Body of pancreas (tissue), 4 donors: Measurements from ENCODE around the gene DDR2. TPM values are rescaled to one million over a fixed set of nuclear protein-coding genes. Genes with fewer than 3 reads are reported as not detected.
A peak's percentile ranks its signal among the peaks of the same experiment; 100 is the strongest.

ENCODE experiments used
- ATAC-seq: fragments of 150-250 bp; one replicate; pipeline ENCODE4 v1.9.1; 2016
- DNase-seq, 4 donors: peaks; one replicate each; pipeline ENCODE4 v3.0.0-alpha.2; 2019
- H3K27ac ChIP-seq, 4 donors: fragments of 200-600 bp; sonication (generic); 1 replicate in 3 of 4; 2 replicates in 1 of 4; pipeline versions ENCODE4 v1.5.1 to v1.6.1; 2016 to 2019; ENCODE audit warnings: mild to moderate bottlenecking in 1 of 4, mixed read lengths in 1 of 4, moderate library complexity in 1 of 4
- H3K27me3 ChIP-seq, 2 donors: fragments of 200-600 bp; sonication (generic); one replicate each; pipeline ENCODE4 v1.6.0; 2016; ENCODE audit warnings: mild to moderate bottlenecking in 1 of 2
- H3K36me3 ChIP-seq, 2 donors: fragments of 200-600 bp; sonication (generic); replicated peaks in 1 of 2; 2 replicates each; pipeline ENCODE4 v1.5.1; 2016; ENCODE audit warnings: low read depth in 2 of 2; ENCODE audit not compliant: insufficient read depth in 1 of 2
- H3K4me1 ChIP-seq: fragments of 200-600 bp; sonication (generic); one replicate; pipeline ENCODE4 v1.6.0; 2016
- H3K4me3 ChIP-seq, 2 donors: fragments of 200-600 bp; sonication (generic); 1 replicate in 1 of 2; 2 replicates in 1 of 2; pipeline ENCODE4 v1.5.1; 2016 to 2019
- H3K9me3 ChIP-seq, 3 donors: fragments of 200-600 bp; sonication (generic); 1 replicate in 2 of 3; 2 replicates in 1 of 3; pipeline ENCODE4 v1.5.1; 2016
- CTCF ChIP-seq, 7 experiments: fragments of 450-650 bp in 4 of 7; fragments of 200-600 bp in 3 of 7; sonication (generic) in 3 of 7; IDR thresholded peaks; one replicate each; pipeline ENCODE4 v1.5.1; 2016 to 2019; ENCODE audit warnings: antibody characterized with exemption in 7 of 7
- POLR2A ChIP-seq, 3 donors: fragments of 450-650 bp; IDR thresholded peaks; one replicate each; pipeline ENCODE4 v1.6.1; 2016; ENCODE audit warnings: antibody characterized with exemption in 3 of 3, mild to moderate bottlenecking in 2 of 3
- WGBS, 2 donors: methylation state at CpG; one replicate each; pipeline ENCODE4 v1.1.5; 2017; 5-methylcytosine and 5-hydroxymethylcytosine counted together
- intact Hi-C: fragments of 100-400 bp; cut with DNase I; formaldehyde crosslinking; loops from one replicate; pipeline ENCODE4 v1.15.1; 2023
- total RNA-seq, 2 donors: library from RNA; depleted of rRNA; stranded (reverse); fragments of >200 nt; gene quantifications; one replicate each; pipeline ENCODE4 v1.1.0, GENCODE V29; 2016

The DDR2 gene
- total RNA-seq, 2 donors from 2014 or later, result 7.8 to 20.8 TPM

DNA sequence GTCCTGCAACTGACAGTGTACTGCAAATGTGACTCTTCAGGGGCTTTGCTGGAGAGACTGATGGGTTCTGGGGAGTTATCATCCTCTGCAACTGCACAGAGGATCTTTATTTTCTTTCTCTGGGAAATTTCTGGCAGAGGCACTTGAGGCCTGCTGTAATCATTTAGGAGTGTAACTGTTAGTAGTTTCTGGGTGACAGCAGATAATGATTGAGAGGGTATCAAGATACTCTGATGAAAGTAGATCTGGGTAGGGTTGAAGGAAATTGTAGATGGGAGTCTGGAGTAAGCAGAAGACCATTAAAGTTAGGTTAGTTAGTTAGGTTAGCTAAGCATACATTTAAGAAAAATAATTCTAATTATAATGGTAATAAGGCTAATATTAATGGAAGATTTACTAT, 11.0 kb upstream of the DDR2 start:
- H3K27ac ChIP-seq, result no peak overlapping the region
- peaks cover 0 to 4% (median 0%) of the 10 kb centered on the region in 3 donors for H3K9me3 ChIP-seq
- no peak for TF ChIP-seq POLR2A (IDR thresholded peaks at IDR 0.05)
- TF ChIP-seq CTCF (IDR thresholded peaks at IDR 0.05), result no peak
- H3K4me1 ChIP-seq, result no peaks in the 10 kb centered on the region
- H3K4me3 ChIP-seq, result no peak overlapping the region
- DNase-seq (no peak), ATAC-seq (no peak)
- intact Hi-C loops, result no loop called here
- no peaks in the 10 kb centered on the region for H3K36me3 ChIP-seq
- no peaks in the 10 kb centered on the region for H3K27me3 ChIP-seq

DNA sequence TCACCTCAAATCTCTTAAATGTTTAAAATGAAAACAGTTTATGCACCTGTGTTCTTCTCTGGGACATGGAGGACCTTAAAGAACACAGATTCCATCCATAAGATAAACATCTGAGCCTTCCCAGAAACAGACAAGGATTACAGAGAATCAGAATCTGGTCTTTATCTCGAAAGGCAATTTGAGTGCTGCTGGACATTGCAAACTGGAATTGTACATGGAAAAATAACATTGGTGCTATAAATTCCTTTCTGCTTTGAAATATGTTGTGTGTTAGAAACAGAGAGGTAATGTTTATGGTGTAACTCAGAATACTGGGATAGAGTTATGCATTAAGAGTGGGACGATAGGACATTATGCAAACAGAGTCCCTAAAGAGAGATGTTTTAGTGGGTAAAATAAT, 6.6 kb upstream of the DDR2 start:
- TF ChIP-seq POLR2A (IDR thresholded peaks at IDR 0.05), result no peak
- no peak for TF ChIP-seq CTCF (IDR thresholded peaks at IDR 0.05)
- WGBS, 2 donors, result 66 to 77% methylated on average over 2 of the region's 2 CpGs

DNA sequence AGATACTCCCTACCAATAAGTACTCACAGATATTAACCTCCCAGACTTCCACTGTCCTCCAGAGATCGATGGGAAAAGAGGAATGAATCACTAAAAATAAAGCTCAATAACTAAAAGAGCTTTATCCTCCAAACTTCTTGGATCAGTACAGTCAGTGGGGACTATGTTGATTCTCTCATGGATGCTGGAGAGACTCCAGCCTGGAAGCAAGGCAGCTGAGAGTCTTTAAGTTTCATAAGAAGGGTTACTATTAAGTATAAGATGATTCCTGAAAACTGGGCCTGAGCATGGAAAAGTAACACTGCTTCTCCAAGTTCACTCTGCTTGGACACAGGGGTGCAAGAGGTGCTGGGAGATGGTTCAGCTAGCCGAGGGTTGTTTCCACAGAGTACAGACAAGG, 6.2 kb upstream of the DDR2 start:
- no peaks in the 10 kb centered on the region for H3K36me3 ChIP-seq
- no peaks in the 10 kb centered on the region for H3K4me1 ChIP-seq
- H3K4me3 ChIP-seq, result no peak overlapping the region
- no peak overlapping the region for H3K27ac ChIP-seq
- TF ChIP-seq CTCF (IDR thresholded peaks at IDR 0.05) (no peak), POLR2A (IDR thresholded peaks at IDR 0.05) (no peak)
- intact Hi-C loops, result no loop called here
- 65 to 87% methylated on average over 2 of the region's 2 CpGs for WGBS, 2 donors
- no peak for ATAC-seq
- no peak for DNase-seq
- no peaks in the 10 kb centered on the region for H3K27me3 ChIP-seq
- no peaks in the 10 kb centered on the region for H3K9me3 ChIP-seq

More for the DNA sequence above, 6.6 kb upstream of the DDR2 start:
- Histone ChIP-seq H3K27ac (no peak overlapping the region), H3K36me3 (no peaks in the 10 kb centered on the region), H3K4me1 (no peaks in the 10 kb centered on the region), H3K9me3 (no peaks in the 10 kb centered on the region), H3K4me3 (no peak overlapping the region), H3K27me3 (no peaks in the 10 kb centered on the region)
- intact Hi-C loops, result no loop called here
- DNase-seq, result no peak
- ATAC-seq, result no peak

- Histone ChIP-seq H3K27me3 (no peaks in the 10 kb centered on the region), H3K9me3 (no peaks in the 10 kb centered on the region), H3K4me1 (no peaks in the 10 kb centered on the region), H3K27ac (no peak overlapping the region), H3K4me3 (no peak overlapping the region), H3K36me3 (no peaks in the 10 kb centered on the region)
- TF ChIP-seq CTCF (IDR thresholded peaks at IDR 0.05) (no peak), POLR2A (IDR thresholded peaks at IDR 0.05) (no peak)
- ATAC-seq, result no peak
- 26 to 28% methylated on average over 2 of the region's 2 CpGs for WGBS, 2 donors
- intact Hi-C loops, result no loop called here
- no peak for DNase-seq
These were observed 5.5 kb upstream of the DDR2 start for GRCh38 chr1:162626761-162627160.

- WGBS, 2 donors, result 55% methylated on average over 3 of the region's 3 CpGs
- no peaks in the 10 kb centered on the region for H3K4me1 ChIP-seq
- peak in 6 of 7 experiments; percentile 21 to 52 (median 32) for TF ChIP-seq CTCF (IDR thresholded peaks at IDR 0.05)
- no peak for TF ChIP-seq POLR2A (IDR thresholded peaks at IDR 0.05)
- H3K27ac ChIP-seq, result no peak overlapping the region
- intact Hi-C loops, result no loop called here
- peak; percentile 48 for ATAC-seq
- no peaks in the 10 kb centered on the region for H3K36me3 ChIP-seq
- no peak overlapping the region for H3K4me3 ChIP-seq
- DNase-seq, result no peak
- no peaks in the 10 kb centered on the region for H3K27me3 ChIP-seq
- no peaks in the 10 kb centered on the region for H3K9me3 ChIP-seq
These were observed 4.5 kb upstream of the DDR2 start for GRCh38 chr1:162627662-162628296.
